NCI-H345 (cell line): Measurements from ENCODE around the gene TMEM240.
"Not testable (repeated sequence)": the region's sequence is repeated elsewhere in the genome, so short reads cannot be mapped to it uniquely, and the experiment has no call there.

Source experiments
- DNase-seq: peaks from one replicate; lab custom pipeline; 2025; lab: John Stamatoyannopoulos, UW

TMEM240 gene

DNA sequence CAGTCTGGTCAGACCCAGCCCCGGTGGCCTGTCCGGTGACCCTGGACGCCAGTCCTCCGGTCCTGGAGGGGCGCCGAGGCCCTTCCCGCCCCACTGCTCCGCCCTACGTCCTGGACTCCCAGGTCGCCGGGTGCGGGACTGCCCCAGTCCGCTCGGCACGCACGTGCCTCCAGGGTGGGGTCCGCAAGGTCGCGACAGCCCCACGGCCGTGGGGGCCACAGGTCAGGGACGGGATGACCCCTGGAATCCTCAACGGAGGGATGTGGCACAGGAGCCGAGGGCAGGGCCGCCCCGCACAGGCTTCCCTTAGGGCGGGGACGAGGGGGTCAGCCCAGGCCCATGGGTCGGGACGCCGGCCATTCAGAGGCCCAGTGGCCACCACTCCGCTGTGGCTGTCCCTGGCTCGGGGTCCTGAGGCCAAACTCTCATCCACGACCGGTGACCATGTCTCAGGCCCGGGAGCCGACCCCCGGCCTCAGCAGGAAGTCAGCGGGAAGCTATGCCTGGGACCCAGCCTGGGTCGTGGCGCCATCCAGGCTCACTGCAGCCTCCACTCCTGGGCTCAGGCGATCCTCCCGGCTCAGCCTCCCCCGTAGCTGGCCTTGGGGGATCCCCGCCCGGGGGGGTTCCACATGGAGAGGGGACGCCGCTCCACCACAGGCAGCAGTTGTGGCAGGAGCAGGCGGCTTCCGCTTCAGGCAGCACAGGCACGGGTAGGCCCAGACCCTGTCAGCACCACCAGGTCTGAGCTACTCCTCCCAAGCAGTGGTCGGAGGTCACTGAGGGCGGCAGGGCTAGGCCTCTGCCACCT is 599 bp upstream of the TMEM240 start:
- no peak for DNase-seq

DNA sequence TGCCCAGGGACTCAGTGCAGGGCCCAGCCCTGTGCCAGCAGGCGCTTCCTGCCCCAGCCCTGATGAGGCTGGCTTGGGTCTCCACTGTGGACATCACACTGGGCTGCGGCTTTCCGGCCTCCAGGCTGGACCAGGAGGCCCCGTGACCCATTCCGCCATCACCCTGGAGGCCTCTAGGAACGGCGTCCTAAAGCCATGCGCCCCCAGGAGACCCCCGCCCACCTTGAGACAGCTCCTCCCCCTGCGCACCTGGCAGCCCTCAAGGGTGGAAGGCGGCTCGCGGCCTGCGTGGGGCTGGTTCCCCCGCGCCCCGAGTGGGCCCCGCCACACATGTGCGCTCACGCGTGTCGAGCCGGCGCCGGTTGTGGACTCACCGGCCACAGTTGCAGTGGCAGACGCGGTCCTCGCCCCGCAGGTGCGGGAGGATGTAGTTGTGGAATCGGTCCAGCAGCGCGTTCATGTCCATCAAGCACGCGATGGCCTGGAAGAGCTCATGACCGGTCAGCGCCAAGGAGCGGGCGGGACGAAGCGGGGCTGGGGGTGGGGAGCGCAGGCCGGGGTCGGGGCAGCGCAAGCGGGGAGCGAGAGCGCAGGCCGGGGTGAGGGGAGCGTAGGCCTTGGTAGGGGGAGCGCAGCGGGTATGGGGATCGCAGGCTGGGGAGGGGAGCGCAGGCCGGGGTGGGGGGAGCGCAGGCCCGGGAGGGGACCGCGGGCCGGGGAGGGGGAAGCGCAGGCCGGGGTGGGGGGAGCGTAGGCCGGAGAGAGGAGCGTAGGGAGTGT is 924 bp downstream of the TMEM240 start:
- no peak for DNase-seq

DNA sequence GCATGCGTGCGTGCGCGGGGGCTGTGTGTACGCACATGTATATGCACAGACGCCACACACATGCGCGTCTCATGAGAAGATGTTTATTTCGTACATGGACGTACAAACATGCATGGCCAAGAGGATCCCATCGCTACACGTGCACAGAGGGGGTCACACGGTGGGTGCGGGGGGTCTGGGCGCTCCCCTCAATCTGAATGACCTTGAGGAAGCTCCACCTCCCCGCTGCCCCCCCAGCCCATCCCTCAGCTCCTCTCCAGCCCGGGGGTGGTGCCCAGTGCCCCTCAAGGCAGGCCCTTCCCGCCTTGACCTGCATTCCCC is 1.5 kb downstream of the TMEM240 start:
- DNase-seq: no peak

DNA sequence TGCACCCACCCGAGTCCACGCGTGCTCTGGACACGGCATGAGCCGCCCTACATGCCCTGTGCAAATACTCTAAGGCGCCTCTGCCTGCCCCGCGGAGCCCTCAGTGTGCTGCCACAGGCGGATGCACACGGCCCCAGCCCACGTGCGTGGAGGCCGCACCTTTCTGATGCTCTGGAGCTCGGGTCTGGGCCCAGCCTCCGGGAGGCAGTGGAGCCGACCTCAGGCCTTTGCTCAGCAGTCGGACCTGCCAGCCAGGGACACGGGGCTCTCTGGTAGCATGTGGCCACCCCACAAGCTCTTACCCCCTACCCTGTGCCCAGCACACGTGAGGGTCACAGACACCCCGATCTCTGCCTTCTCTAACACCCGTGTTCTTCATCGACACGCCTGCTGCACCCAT is 2.1 kb downstream of the TMEM240 start:
- no peak for DNase-seq

DNA sequence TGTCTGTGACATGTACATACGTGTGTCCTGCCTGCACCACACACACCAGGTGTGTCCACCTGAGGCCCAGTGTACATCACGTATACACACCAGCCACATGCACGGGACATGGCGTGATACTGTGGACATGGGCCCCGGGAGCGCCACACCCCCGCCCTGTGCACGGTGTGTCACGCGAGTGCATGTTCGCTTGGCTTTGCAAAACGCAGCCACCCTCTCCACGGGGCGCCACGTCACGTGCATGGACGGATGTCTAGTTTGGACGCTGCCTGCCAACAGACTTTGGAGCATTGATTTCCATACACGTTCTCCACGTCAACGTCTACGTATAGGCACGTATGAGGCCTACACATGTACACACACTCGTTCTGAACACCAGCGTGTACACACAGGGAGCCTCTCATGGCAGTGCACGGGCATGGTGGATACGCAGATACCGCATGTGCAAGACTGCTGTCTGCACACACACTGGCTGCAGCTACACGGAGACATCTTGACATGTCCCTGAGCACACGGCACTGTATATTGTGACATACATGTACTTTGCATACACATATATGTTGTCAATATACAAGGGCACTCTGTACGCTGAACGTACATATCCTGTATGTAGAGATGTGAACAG is 2.7 kb downstream of the TMEM240 start:
- DNase-seq: no peak

DNA sequence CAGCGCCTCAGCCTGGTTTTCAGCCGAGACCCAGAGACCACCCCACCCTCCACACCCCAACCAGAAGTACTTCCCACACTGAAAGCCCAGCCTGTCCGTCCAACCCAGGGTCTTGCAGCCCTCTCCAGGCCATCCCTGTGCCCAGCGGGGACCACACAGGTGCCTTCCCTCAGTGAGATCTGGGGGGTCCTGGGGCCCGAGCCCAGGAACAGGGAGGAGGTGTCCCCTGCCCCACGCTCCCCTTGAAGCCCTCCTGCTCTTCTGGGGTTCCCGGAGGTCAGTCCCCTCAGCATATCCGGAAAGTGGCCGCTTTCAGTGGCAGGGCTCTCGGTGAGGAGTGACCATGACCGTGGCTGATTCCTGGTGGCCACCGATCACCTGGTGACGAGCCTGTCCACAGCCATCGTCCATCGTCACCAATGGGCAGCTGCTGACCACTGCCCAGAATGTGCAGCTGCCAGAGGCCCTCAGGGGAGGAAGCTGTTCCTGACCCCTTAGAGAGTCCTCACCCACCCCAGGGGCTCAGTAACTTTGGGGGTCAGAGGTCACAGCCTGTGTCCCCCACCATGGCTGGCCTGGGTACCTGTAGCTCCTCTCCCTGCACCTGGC is 3.4 kb downstream of the TMEM240 start:
- DNase-seq: no peak

DNA sequence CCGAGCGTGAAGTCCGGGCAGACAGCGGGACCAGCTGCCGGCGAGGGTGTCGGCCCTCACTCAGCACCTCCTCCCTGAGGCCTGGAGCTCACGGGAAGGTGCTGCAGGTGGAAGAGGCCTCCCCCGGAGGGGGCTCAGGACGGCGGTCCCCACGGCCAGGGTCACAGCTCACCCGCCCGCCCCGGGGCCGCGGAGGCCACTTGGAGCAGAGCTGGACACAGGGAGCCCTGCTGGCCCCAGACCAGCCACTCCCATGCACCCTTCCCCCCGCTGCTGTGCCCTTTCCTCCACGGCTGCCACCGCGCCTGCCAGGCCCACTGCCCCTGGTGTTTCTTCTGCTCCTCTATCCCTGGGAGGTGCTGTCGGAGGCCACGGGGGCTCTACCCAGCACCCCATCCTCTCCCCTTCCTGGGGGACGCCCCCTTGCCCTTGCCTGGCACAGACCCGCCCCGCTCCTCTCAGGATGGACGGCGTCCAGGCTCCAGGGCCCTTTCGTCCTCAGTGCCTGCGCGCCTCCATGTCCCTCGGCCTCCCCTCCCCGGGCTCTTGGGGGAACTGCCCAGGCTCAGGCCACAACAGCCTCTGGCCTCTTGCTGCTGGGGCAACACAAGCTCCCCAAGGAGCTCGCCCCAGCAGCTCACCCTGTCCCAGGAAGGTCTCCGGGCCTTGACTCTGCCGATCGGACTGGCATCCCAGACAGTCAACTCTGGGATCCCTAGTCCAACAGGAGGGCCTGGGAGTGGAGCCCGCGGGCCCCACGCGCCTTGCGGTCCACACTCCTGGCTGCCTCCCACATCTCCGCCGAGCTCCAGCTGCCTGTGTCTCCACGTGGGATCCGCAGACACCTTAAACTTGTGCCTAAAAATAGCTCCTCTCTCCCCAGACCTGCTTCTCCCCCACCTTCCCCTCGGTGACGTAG is 4.1 kb downstream of the TMEM240 start:
- no peak for DNase-seq

DNA sequence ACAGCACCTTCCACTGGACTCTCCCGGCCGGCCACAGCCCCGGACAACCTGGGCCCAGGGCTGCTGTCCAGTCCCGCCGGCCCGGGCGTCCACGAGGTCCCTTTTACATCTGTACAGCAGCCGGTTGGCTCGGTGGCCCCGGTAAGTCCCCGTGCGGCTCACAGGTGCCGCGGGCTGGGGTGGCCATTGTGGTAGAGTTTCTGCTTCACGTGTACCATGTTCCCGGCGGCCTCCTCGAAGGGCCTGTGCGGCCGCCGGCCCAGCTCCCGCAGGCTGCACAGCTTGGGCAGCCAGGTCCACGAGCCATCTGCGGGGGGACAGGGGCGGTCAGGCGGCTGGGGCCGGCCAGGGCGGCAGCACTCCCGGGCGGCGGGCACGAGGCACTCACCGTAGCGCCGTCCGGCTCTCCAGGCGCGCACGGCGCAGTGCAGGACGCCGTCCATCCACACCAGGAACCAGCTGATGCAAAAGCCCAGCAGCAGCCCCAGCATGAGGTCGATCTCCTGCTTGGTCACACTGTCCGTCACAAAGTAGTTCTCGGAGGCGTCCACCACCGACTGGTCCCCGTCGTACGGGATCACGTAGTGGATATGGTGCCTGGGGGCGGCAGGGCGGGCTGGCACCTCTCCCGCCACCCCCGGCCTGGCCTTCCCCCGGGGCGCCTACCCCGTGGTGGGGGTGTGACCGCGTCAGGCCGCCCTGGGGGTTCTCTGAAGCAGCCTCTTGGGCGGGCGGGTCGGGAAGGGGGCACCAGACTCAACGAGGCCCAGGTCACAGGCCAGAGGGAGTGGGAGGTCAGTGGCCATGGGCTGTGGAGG is 5.0 kb downstream of the TMEM240 start:
- DNase-seq: no peak

DNA sequence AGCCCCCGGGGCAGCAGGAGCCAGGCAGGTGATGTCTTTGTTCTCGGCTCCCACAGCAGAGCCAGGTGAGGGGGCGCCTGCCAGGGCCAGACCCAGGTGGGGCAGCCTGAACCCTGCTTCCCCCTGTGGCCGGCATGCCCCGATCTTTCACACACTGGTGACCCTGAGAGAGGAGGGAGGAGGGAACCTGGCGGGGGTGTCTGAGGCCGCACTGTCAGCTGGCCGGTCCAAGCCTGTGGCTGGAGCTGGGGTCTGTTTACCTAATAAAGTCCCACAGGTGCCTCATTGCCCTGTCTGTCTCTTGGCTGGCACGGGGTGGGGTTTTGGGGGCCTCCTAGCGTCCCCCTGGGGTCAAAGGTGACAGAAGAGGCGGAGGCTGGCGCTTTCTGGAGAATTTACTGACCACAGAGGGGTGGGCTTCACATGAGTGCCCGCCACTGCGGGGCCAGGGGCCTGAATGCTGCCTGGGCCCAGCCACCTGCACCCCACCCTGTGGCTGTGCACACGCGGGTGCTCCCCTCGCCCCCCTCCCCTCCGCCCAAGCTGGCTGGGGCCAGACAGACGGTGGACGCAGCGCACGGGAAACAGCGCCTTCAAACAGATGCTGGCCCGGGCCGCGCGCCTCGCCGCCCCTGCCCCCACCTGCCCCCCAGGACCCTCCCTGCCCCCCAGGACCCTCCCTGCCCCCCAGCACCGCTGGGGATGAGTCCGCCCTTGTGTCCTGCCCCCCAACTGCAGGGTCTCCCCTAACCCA is 5.8 kb downstream of the TMEM240 start:
- DNase-seq: no peak

DNA sequence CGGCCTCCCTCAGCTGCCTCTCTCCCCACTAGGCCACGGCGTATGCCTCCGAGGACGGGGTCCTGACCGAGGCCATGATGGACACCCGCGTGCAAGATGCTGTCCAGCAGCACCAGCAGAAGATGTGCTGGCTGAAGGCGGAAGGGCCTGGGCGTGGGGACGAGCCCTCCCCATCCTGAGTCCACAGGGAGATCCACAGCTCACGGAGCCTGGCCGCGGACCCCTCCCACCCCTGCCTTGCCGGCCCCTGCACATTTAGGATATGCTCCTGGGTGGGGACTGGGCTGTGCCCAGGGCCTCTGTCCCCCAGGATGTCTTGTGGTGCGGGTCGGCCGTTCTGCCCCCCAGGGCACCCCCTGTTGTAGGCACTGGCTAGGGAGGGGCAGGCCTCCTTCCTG is 6.5 kb downstream of the TMEM240 start:
- DNase-seq: not testable (repeated sequence)

DNA sequence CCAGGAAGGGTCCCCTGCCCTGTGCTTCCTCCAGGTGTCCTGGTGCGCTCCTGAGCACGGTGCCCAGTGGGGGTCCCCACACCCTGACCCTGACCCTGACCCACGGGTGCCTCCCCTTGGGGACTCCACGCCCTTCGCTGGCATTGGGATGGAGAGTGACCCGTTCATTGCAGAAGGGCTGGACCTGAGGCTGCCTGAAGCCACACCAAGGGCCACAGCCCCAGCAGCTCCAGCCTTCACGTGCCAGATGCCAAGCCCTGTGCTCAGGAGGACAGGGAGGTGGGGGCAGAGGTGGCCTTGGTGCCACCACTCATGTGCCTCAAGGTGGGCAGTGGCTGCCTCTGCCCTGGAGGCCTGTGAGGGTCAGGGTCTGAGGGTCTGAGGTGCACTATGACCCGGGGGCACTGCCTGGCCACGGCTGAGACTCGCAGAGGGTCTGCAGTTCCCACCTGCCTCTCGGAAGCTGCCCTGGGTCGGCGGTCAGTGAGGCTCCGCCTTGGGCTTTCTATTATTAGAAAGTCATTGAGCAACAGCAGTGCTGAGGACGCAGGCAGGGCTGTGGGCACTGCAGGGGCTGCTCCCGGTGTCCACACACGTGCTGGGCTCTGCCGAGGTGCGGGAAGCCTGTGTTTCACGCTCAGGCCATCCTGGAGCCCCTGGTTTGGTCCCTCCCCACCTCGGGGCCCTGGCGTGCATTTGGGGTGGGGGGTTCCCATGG is 7.1 kb downstream of the TMEM240 start:
- DNase-seq: not testable (repeated sequence)

DNA sequence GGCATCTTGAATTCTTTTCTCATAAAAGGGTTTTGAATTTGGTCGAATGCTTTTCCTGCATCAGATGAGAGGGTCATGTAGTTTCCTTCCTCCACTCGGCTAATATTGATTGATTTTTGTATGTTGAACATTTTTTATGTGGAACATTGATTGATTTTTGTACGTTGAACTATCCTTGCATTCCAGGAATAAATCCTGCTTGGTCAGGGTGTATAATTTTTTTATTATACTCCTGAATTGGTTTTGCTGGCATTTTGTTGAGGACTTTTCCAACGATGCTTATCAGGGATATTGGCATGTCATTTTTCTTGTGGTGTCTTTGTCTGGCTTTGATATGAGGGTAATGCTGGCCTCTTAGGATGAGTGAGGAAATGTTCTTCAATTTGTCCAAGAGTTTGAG is 8.5 kb downstream of the TMEM240 start:
- DNase-seq: no peak

DNA sequence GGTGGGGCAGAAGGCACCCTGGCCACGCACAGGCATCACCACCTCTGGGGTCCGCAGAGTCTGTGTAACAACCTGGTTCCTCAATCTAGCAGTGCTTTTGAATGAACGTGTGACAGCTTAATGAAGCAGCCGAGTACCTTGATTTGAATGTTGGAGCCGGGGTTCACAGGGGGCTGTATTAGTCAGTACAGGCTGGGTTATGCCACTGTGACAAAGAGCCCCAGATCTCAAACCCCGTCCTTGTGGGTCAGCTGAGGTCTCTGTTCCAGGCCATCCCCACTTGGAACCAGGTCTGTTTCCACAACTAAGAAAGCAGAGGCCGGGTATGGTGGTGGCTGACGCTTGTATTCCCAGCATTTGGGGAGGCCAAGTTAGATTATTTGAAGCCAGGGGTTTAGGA is 10.5 kb downstream of the TMEM240 start:
- no peak for DNase-seq

DNA sequence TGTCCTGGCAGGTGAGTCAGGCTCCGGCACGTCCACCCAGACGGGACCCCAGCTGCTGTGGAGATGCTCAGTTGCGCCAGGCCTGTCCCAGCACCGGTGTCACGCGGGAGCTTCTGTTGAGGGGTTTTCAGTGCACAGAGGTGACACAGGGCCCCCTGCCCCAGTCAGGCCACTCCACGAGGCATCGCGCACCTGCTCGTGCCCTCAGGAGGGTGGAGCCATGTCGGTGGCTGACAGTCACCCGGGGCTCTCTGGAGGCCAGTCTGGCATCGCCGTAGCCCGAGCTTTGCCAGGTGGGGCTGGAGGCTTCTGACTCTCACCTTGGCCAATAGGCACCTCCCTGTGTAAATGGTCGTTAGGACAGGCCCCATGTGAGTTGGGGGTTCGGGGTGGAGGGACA is 11.1 kb downstream of the TMEM240 start:
- no peak for DNase-seq

DNA sequence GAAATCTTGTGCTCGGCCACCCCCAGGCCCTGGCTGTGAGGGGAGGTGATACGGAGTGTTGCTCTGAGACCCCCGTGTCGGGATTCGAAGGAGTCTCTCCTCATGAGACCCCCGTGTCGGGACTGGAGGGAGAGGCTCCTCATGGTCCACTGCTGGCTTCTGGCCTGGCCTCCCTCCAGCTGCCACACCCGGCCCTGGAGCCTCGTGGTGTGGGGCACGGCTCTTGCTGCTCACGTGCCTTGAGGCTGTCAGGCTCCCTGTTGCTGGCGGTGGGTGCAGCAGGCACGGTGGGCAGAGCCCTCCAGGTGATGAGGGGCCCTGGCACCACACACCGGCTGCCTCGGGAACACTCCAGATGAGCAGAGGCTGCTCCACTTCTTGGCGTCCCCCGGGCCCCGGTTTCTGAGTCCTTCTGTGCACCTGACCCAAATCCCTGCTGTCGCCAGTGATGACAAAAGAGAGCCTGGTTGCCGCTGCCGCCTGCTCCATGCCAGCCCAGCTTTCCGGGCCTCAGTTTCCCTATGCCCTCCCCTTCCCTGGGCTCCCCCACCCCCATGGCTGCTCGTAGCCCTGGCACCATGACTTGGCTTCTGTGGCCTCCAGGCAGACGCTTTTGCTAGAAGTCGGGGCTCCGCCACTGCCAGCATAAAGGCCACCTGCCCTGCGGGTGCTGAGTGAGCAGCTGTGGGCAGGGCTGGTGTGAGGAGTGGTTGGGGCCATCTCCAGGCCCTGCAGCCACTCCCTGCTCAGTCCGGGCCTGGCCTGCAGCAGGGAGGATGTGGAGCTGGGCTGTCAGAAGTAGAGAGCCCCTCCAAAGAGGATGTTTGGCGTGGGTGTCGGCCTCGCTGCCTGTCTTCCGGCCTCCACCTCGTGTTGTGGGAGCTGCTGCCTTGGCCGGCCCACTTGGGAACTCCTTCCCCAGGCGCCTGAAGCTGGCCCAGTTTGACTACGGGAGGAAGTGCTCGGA is 11.8 kb downstream of the TMEM240 start:
- no peak for DNase-seq

DNA sequence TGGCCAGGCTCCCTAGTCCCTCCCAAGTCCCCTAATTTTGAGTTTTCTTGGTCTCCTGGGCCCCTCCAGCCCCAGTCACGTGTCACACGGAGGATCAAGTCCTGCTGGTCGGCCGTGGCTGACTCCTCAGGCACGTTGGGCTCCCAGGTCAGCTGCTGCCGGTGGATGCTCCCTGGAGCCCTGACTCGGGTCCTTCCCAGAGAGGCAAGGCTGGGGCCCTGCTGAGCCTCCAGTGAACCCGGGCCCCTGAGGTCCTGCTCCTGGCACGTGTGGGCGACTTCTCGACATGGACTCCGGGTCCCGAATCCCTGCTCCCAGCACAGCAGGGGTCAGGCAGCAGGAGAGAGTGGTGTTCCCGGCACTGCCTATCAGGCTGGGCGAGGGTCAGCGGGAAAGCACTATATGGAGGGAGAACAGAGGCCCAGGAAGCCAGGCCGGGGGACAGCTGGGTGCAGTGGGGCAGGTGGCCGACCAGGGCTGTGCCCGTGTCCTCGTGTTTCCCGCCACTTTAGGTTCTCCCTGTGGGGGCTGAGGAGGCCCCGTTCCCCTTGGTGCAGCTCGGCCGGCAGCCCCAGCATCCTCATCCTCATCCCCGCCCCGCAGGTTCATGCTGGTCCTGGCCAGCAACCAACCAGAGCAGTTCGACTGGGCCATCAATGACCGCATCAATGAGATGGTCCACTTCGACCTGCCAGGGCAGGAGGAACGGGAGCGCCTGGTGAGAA is 13.2 kb downstream of the TMEM240 start:
- no peak for DNase-seq

DNA sequence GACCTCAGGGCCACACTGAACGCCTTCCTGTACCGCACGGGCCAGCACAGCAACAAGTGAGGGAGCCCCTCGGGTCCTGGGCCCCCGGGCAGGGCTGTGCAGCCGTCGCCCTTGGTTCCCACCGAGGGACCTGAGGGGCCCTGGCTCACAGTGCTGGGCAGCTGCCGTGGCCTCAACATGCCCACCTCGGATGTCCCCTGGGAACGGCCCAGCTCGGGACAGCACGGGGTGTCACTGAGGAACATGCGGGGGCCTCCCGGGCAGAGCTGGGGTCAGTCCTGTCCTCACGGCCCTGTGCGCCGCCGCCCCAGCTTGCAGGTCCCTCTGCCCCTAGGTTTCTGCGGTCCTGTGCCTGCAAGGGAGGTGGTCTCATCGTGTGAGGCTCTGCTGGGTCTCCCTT is 13.9 kb downstream of the TMEM240 start:
- DNase-seq: not testable (repeated sequence)
